GM21515 (cell line): ENCODE results near the gene TYK2.
"Not testable (repeated sequence)": the region's sequence is repeated elsewhere in the genome, so short reads cannot be mapped to it uniquely, and the experiment has no call there.

Experiments
- ATAC-seq: cut with Tn5 transposase; IDR thresholded peaks from one replicate; pipeline ENCODE4 v1.9.1; 2021; ENCODE audit not compliant: unreplicated experiment

Gene TYK2

GRCh38 chr19:10378124-10378523 is 2.2 kb downstream of the TYK2 start:
- ATAC-seq = no peak

- ATAC-seq = not testable (repeated sequence)
Measured at GRCh38 chr19:10377140-10377640, 3.2 kb downstream of the TYK2 start.

- ATAC-seq = no peak
Measured at GRCh38 chr19:10374931-10375330, 5.4 kb downstream of the TYK2 start.

- no peak for ATAC-seq
Measured at GRCh38 chr19:10372690-10373089, 7.7 kb downstream of the TYK2 start.

GRCh38 chr19:10368101-10368803 is 12.1 kb downstream of the TYK2 start:
- no peak for ATAC-seq

- ATAC-seq = not testable (repeated sequence)
Measured at GRCh38 chr19:10366950-10367512, 13.3 kb downstream of the TYK2 start.

- no peak for ATAC-seq
Measured at GRCh38 chr19:10365518-10365917, 14.9 kb downstream of the TYK2 start.

- no peak for ATAC-seq
Measured at GRCh38 chr19:10364644-10365043, 15.7 kb downstream of the TYK2 start.

- ATAC-seq = no peak
Measured at GRCh38 chr19:10363789-10364281, 16.5 kb downstream of the TYK2 start.

- ATAC-seq = no peak
Measured at GRCh38 chr19:10362259-10362658, 18.1 kb downstream of the TYK2 start.

GRCh38 chr19:10361569-10362011 is 18.8 kb downstream of the TYK2 start:
- ATAC-seq = no peak

GRCh38 chr19:10356431-10356830 is 23.9 kb downstream of the TYK2 start:
- ATAC-seq = no peak

GRCh38 chr19:10353793-10354391 is 26.5 kb downstream of the TYK2 start:
- no peak for ATAC-seq

- ATAC-seq = no peak
Measured at GRCh38 chr19:10352764-10353671, 27.4 kb downstream of the TYK2 start.

GRCh38 chr19:10346509-10346908 is 33.9 kb downstream of the TYK2 start:
- ATAC-seq = no peak

- no peak for ATAC-seq
Measured at GRCh38 chr19:10344780-10345179, 35.6 kb downstream of the TYK2 start.

GRCh38 chr19:10343495-10343894 is 36.9 kb downstream of the TYK2 start:
- ATAC-seq = no peak

- ATAC-seq = no peak
Measured at GRCh38 chr19:10339977-10340376, 40.4 kb downstream of the TYK2 start.

GRCh38 chr19:10339380-10339960 is 40.9 kb downstream of the TYK2 start, which contains the start of gene ICAM3:
Gene ICAM3, minus strand, starts transcription at chr19:10339624. Its CDS starts 10 bp downstream, at chr19:10339614.
- ATAC-seq = peak; percentile 46

GRCh38 chr19:10338940-10339339 is 41.4 kb downstream of the TYK2 start:
- no peak for ATAC-seq
